T-helper 1 cell (primary cell): ENCODE results near the gene OR2T1.
"Not testable (repeated sequence)": the region's sequence is repeated elsewhere in the genome, so short reads cannot be mapped to it uniquely, and the experiment has no call there.

Source experiments
- DNase-seq, 5 donors: peaks; one replicate each; pipeline ENCODE4 v3.0.0-alpha.2; 2012 to 2020

OR2T1 gene

DNA sequence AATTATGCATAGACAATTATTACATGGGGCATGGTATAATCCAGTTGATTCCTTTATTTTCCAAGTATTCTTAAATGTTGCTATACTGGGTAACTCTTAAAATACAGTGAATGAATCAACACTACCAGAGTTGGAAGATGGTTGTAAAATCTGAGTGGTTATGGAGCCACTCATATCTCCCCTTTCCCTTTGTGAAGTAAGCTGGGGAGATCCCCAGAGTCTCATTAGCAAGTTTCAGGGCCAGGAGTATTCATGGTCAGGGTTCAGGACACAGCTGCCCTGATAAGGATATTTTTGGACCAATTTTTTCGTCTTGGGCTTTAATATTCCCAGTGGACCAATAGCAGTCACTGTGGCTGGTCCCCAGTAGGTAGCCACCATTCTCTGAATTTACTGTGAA lies 35.8 kb downstream of the OR2T1 start:
- DNase-seq: not testable (repeated sequence)

- not testable (repeated sequence) for DNase-seq
These were observed 36.4 kb downstream of the OR2T1 start for GRCh38 chr1:248439283-248439682.

DNA sequence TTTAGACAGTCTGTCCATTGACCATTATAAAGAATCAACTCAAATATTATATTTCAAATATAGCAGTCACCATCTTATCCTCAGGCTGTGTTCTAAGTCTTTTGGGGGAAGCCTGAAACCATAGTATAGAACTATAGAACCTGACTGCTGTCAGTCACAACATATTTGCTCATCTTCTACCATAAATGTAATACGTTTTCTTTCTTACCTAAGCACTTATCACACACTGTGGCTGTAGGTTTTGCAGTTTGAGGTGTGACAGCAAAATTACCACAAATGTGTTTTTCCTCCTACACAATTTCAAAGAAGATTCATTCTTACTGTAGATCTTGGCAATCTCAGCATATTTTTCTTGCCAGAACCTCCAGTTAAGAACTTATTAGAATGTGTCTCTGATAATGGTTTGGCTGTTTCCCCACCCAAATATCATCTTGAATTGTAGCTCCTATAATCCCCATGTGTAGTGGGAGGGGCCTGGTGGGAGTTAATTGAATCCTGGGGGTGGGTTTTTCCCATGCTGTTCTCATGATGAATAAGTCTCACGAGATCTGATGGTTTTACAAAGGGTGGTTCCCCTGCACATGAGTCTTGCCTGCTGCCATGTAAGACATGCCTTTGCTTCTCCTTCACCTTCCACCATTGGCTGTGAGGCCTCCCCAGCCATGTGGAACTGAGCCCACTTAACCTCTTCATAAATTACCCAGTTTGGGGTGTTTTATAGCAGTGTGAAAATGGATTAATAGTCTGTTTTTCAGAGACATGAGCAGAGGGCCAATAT lies 39.8 kb downstream of the OR2T1 start:
- DNase-seq: not testable (repeated sequence)

DNA sequence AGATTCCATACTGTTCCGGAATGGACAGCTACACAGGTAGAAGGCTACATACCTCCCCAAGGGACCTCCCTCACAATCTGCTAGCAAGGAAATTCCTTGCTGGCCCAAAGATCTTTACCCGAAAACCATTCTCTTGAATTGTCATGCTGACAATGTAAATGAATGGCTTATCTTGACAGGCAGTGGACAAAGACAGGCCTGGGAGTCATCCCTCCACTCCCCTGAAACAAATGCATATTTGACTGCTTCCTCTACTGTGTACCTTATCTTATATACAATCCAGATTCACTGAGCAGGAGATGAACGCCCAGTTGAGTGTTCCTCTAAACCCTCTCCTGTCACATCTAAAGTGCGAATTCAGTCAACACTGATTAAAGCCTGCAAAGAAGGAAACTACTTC lies 41.8 kb downstream of the OR2T1 start:
- DNase-seq: not testable (repeated sequence)

GRCh38 chr1:248445399-248445798 lies 42.6 kb downstream of the OR2T1 start, which contains the start of gene OR2T2:
OR2T2 (plus strand) TSS chr1:248445637; CDS start chr1:248452798, 7,161 bp downstream.
- DNase-seq: not testable (repeated sequence)

GRCh38 chr1:248448409-248449074 lies 45.7 kb downstream of the OR2T1 start:
- not testable (repeated sequence) for DNase-seq

DNA sequence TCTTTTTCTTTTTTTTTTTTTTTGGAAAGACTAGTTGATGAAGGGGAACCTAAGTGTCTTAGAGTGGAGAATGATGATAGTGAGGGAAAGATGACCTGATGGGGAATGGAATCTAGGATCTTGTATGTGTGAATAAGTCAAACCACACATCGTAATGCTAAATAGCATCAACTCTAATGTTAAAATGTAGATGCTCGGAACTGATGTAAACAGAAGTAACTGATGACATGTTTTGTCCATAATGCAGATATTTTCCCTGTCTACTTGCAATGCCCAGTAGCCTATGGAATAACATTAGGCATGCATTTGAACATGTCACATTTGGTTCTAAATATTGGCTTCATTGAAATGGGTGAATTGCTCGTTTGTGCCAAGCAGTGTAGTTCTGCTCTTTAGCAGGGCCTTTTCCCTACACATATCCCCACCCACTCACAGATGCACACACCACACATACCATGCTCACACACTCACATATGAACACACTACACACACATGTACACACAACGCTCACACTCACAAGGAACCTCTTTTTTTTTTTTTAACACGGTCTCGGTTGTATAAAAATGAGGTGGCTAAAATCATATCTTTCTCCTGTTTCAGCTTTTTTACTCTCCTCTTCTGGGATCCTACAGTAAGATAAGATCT lies 47.1 kb downstream of the OR2T1 start:
- not testable (repeated sequence) for DNase-seq

DNA sequence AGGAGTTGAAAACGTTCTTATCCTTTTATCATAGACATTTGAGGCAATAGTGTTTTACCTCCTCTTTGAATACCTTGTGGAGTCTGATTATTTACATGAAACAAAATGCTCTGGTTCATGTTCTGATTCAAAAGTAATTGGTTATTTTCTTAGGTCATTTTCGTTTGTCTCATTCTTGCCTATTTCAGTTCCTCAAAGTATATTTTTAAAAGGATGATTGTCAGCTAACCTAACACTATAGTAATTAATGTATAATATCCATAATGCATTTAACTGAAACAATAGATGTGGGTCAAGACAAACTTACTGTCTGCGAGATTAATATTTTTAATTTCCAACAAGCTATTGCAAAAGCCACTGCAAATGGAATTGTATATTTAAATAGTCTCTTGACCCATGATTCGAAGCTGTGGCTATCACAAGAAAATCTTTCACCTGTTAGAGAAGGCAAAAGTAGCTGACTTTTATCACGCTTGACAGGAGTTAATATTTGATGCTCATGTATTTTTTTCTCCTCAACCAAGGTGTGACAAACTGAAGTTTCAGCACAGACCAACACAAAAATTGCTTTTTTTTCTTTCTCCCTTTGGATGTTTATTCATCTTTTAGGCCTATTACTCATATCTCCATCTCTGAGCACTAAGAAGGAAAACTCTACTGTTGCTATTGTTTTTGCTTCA lies 47.8 kb downstream of the OR2T1 start:
- not testable (repeated sequence) for DNase-seq

- not testable (repeated sequence) for DNase-seq
These were observed 50.8 kb downstream of the OR2T1 start for GRCh38 chr1:248453619-248454018.

- not testable (repeated sequence) for DNase-seq
These were observed 52.2 kb downstream of the OR2T1 start for GRCh38 chr1:248455045-248455444.

DNA sequence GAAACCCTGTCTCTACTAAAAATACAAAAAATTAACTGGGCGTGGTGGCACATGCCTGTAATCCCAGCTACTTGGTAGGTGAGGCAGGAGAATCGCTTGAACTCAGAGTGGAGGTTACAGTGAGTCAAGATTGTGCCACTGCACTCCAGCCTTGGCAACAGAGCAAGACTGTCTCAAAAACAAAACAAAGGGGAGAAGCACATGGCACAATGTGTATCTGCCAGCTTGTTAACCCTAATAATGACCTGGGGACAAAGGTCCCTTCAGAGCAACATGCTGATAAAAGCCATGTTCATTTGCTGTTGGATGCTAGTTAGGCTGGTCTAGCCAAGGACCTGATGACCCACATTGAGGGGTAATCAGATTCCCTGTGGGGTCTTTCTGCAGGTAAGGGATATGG lies 53.8 kb downstream of the OR2T1 start:
- DNase-seq: not testable (repeated sequence)
